Keratinocyte (primary cell): ENCODE data around the gene IL27RA. TPM values are rescaled to one million over a fixed set of nuclear protein-coding genes. Genes with fewer than 3 reads are reported as not detected.

Experiments used
- DNase-seq: peaks from one replicate; pipeline ENCODE4 v3.0.0-alpha.2; 2011; ENCODE audit warnings: low read depth, missing footprints, low spot score
- FAIRE-seq: peaks from 2 replicates; lab custom pipeline; 2011; peaks lifted over from hg19 to GRCh38; lab: Jason Lieb, UNC
- H2AFZ ChIP-seq: 2 replicates; pipeline ENCODE4 v1.6.0; 2012; ENCODE audit warnings: low read length, control low read depth, inconsistent platforms; ENCODE audit not compliant: control insufficient read depth
- H3K27ac ChIP-seq: 2 replicates; pipeline ENCODE4 v1.5.1; 2011; ENCODE audit warnings: low read length; ENCODE audit not compliant: control insufficient read depth, insufficient read depth
- H3K27me3 ChIP-seq: 3 replicates; pipeline ENCODE4 v1.6.0; 2011; ENCODE audit warnings: low read length; ENCODE audit not compliant: control insufficient read depth, insufficient read depth; ENCODE audit errors: extremely low read depth
- H3K36me3 ChIP-seq, 2 experiments: 2 replicates in 1 of 2; 3 replicates in 1 of 2; pipeline ENCODE4 v1.5.1; 2011; ENCODE audit warnings: low read length in 2 of 2, mild to moderate bottlenecking in 1 of 2; ENCODE audit not compliant: control insufficient read depth in 2 of 2, insufficient read depth in 2 of 2; ENCODE audit errors: extremely low read depth in 1 of 2
- H3K4me1 ChIP-seq: 3 replicates; pipeline ENCODE4 v1.5.1; 2011; ENCODE audit warnings: low read length; ENCODE audit not compliant: control insufficient read depth, insufficient read depth; ENCODE audit errors: extremely low read depth
- H3K4me2 ChIP-seq: 3 replicates; pipeline ENCODE4 v1.6.0; 2011; ENCODE audit warnings: low read depth, low read length; ENCODE audit not compliant: control insufficient read depth, insufficient read depth; ENCODE audit errors: extremely low read depth
- H3K4me3 ChIP-seq, 3 experiments: fragments of 200-600 bp in 1 of 3; sonication (generic) in 1 of 3; 2 replicates in 2 of 3; 3 replicates in 1 of 3; pipeline ENCODE4 v1.5.1; 2011 to 2016; ENCODE audit warnings: low read length in 3 of 3, mild to moderate bottlenecking in 3 of 3, control low read depth in 2 of 3, inconsistent platforms in 1 of 3, low read depth in 1 of 3, mixed read lengths in 1 of 3, mixed run types in 1 of 3, moderate library complexity in 1 of 3; ENCODE audit not compliant: control insufficient read depth in 2 of 3, insufficient read depth in 2 of 3; ENCODE audit errors: extremely low read depth in 1 of 3
- H3K79me2 ChIP-seq: 2 replicates; pipeline ENCODE4 v1.6.0; 2012; ENCODE audit warnings: low read length; ENCODE audit not compliant: control insufficient read depth, insufficient read depth
- H3K9ac ChIP-seq: 3 replicates; pipeline ENCODE4 v1.6.0; 2011; ENCODE audit warnings: low read length; ENCODE audit not compliant: control insufficient read depth, insufficient read depth; ENCODE audit errors: extremely low read depth
- H3K9me1 ChIP-seq: 3 replicates; pipeline ENCODE4 v1.6.0; 2011; ENCODE audit warnings: low read length; ENCODE audit not compliant: control insufficient read depth, insufficient read depth; ENCODE audit errors: extremely low read depth
- H3K9me3 ChIP-seq: 2 replicates; pipeline ENCODE4 v1.5.1; 2012; ENCODE audit warnings: low read depth, low read length; ENCODE audit not compliant: control insufficient read depth
- H4K20me1 ChIP-seq: 3 replicates; pipeline ENCODE4 v1.6.0; 2011; ENCODE audit warnings: low read length; ENCODE audit not compliant: control insufficient read depth, insufficient read depth; ENCODE audit errors: extremely low read depth
- EZH2 ChIP-seq: IDR thresholded peaks from one replicate; pipeline ENCODE4 v1.6.1; 2012; ENCODE audit warnings: inconsistent platforms, mild to moderate bottlenecking, low read length, moderate library complexity
- dilution Hi-C: fragments of 300-500 bp; cut with MboI; formaldehyde crosslinking; loops from one replicate; pipeline ENCODE4 v1.7.0; 2020; ENCODE audit warnings: low sequenced_read_pairs; ENCODE audit not compliant: extremely low pct_ligation_motif_present
- polyA minus RNA-seq, 3 experiments: library from RNA; depleted of rRNA, polyadenylated mRNA; stranded (reverse); fragments of >200 nt; gene quantifications; 1 replicate in 1 of 3; 2 replicates in 1 of 3; 3 replicates in 1 of 3; pipeline ENCODE4 v1.2.3, GENCODE V29; 2011
- polyA plus RNA-seq, 5 experiments: library from polyadenylated mRNA; depleted of rRNA in 3 of 5; stranded (reverse) in 3 of 5; stranded (forward) in 1 of 5; unstranded in 1 of 5; fragments of >200 nt; gene quantifications; 1 replicate in 1 of 5; 2 replicates in 3 of 5; 3 replicates in 1 of 5; pipeline versions ENCODE4 v1.2.1 to v1.2.3, GENCODE V29; 2011 to 2012; ENCODE audit warnings: missing spikeins in 2 of 5, low read depth in 1 of 5, low replicate concordance in 1 of 5
- TF ChIP-seq, protein P1 (sequence below), 3 experiments: IDR thresholded peaks in 1 of 3; conservative IDR thresholded peaks in 1 of 3; optimal IDR thresholded peaks in 1 of 3; 2 replicates in 2 of 3; 3 replicates in 1 of 3; pipeline versions ENCODE3 to v1.5.1; 2011; ENCODE audit warnings: low read length in 3 of 3, mild to moderate bottlenecking in 3 of 3, moderate library complexity in 2 of 3, control low read depth in 1 of 3, inconsistent platforms in 1 of 3; ENCODE audit not compliant: insufficient read depth in 2 of 3; ENCODE audit errors: extremely low read depth in 1 of 3

Gene IL27RA
- polyA plus RNA-seq (2.2 to 3.0 TPM (median 2.8 TPM) in 3 replicates), polyA minus RNA-seq (1.2 to 2.6 TPM (median 1.5 TPM) in 3 replicates)
- 0.11 TPM for polyA plus RNA-seq (2011; ENCODE audit: low read depth)
- 1.3 and 1.7 TPM in 2 replicates for polyA plus RNA-seq (2011; cell fraction: cytosol; rRNA removed)
- polyA plus RNA-seq (2011; cell fraction: nucleus; rRNA removed) = 3.1 and 3.5 TPM in 2 replicates
- 0.18 and 3.2 TPM in 2 replicates for polyA plus RNA-seq (2012; ENCODE audit: low replicate concordance)
- polyA minus RNA-seq (2011; cell fraction: cytosol; rRNA and poly(A)+ RNA removed) = 2.5 TPM
- polyA minus RNA-seq (2011; cell fraction: nucleus; rRNA and poly(A)+ RNA removed) = 1.9 and 2.2 TPM in 2 replicates

DNA sequence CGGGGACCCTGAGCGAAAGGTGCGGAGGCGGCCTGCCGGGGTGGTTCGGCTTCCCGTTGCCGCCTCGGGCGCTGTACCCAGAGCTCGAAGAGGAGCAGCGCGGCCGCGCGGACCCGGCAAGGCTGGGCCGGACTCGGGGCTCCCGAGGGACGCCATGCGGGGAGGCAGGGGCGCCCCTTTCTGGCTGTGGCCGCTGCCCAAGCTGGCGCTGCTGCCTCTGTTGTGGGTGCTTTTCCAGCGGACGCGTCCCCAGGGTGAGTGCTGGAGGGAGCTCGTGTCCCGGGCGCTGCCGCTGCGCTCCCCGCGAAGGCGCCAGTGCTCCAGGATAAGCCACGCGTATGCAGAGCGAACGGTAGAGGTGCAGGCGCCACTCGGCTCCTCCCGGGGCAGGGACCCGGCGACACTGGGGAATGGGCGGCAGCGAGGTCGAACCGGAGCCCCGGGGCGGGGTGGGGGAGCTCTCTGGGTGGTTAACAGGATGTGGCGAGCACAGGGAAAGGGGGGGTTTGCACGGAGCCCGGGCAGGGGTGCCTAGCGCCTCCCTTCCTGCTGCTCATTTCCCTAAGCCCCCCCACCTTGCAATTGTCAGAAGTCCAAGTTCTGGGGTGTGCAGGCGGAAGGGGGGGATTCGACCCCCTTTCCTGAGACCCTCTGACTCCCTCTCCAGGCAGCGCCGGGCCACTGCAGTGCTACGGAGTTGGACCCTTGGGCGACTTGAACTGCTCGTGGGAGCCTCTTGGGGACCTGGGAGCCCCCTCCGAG, at the start of gene IL27RA:
Gene IL27RA (plus strand): TSS at position 44 of the 762 bp plus-strand sequence. CDS start 111 bp downstream, at position 155.
- FAIRE-seq = no peak
- no peaks in the 10 kb centered on the region for H3K27me3 ChIP-seq
- no peaks in the 10 kb centered on the region for H3K9me3 ChIP-seq
- H3K4me3 ChIP-seq = peak within 1 kb of the TSS; percentile 61 to 74 (median 67)
- H3K36me3 ChIP-seq = no peaks in the 10 kb centered on the region
- H3K4me1 ChIP-seq = no peaks in the 10 kb centered on the region
- dilution Hi-C loops = no loop called here
- peak within 1 kb of the TSS; percentile 87 for H2AFZ ChIP-seq
- TF ChIP-seq, protein P1, sequence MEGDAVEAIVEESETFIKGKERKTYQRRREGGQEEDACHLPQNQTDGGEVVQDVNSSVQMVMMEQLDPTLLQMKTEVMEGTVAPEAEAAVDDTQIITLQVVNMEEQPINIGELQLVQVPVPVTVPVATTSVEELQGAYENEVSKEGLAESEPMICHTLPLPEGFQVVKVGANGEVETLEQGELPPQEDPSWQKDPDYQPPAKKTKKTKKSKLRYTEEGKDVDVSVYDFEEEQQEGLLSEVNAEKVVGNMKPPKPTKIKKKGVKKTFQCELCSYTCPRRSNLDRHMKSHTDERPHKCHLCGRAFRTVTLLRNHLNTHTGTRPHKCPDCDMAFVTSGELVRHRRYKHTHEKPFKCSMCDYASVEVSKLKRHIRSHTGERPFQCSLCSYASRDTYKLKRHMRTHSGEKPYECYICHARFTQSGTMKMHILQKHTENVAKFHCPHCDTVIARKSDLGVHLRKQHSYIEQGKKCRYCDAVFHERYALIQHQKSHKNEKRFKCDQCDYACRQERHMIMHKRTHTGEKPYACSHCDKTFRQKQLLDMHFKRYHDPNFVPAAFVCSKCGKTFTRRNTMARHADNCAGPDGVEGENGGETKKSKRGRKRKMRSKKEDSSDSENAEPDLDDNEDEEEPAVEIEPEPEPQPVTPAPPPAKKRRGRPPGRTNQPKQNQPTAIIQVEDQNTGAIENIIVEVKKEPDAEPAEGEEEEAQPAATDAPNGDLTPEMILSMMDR (optimal IDR thresholded peaks at IDR 0.05 in 1 of 3, IDR thresholded peaks at IDR 0.05 in 1 of 3, conservative IDR thresholded peaks at IDR 0.05 in 1 of 3; ENCODE audit: extremely low read depth in 1 of 3, insufficient read depth in 2 of 3, low read length in 3 of 3) = peak; percentile 55 to 68 (median 55)
- no peak for TF ChIP-seq EZH2
- no peak within 1 kb of the TSS for H3K27ac ChIP-seq
- no peaks in the 10 kb centered on the region for H3K9me1 ChIP-seq
- H4K20me1 ChIP-seq = no peaks in the 10 kb centered on the region
- H3K9ac ChIP-seq = peak within 1 kb of the TSS; percentile 66
- no peak for DNase-seq
- H3K4me2 ChIP-seq = peak within 1 kb of the TSS; percentile 87
- H3K79me2 ChIP-seq = no peaks in the 10 kb centered on the region

- no peaks in the 10 kb centered on the region for H3K9me1 ChIP-seq
- peaks cover 11% of the 10 kb centered on the region for H3K4me1 ChIP-seq
- no peaks in the 10 kb centered on the region for H3K27me3 ChIP-seq
- FAIRE-seq = no peak
- H3K9ac ChIP-seq = no peak overlapping the region
- no peak for DNase-seq
- H3K36me3 ChIP-seq = peaks cover 5 to 6% of the 10 kb centered on the region in 2 experiments
- H4K20me1 ChIP-seq = no peaks in the 10 kb centered on the region
- no peak overlapping the region for H3K4me2 ChIP-seq
- H2AFZ ChIP-seq = no peak overlapping the region
- no peak overlapping the region for H3K27ac ChIP-seq
- H3K9me3 ChIP-seq = no peaks in the 10 kb centered on the region
- dilution Hi-C loops = no loop called here
- no peaks in the 10 kb centered on the region for H3K79me2 ChIP-seq
- no peak overlapping the region for H3K4me3 ChIP-seq
- no peak for TF ChIP-seq EZH2
- TF ChIP-seq, protein P1 (optimal IDR thresholded peaks at IDR 0.05 in 1 of 3, IDR thresholded peaks at IDR 0.05 in 1 of 3, conservative IDR thresholded peaks at IDR 0.05 in 1 of 3; ENCODE audit: extremely low read depth in 1 of 3, insufficient read depth in 2 of 3, low read length in 3 of 3) = no peak
These were observed 49.5 kb upstream of the IL27RA start for GRCh38 chr19:13981988-13982501.
